ENCODE data around the gene RHOF.
A peak's percentile ranks its signal among the peaks of the same experiment; 100 is the strongest.

RHOF gene

GRCh38 chr12:121793440-121793837, at the start of gene RHOF:
Gene RHOF (minus strand): TSS chr12:121793688. CDS start chr12:121793633, 55 bp downstream.
- no peak for DNase-seq

GRCh38 chr12:121839993-121840761, 46.7 kb upstream of the RHOF start:
- no peak for DNase-seq

GRCh38 chr12:121839106-121839992, 45.9 kb upstream of the RHOF start:
- peak; percentile 98 for DNase-seq

GRCh38 chr12:121838126-121838525, 44.6 kb upstream of the RHOF start:
- DNase-seq = no peak

- no peak for DNase-seq
These were observed 44.2 kb upstream of the RHOF start for GRCh38 chr12:121837680-121838079.

- no peak for DNase-seq
These were observed 38.2 kb upstream of the RHOF start for GRCh38 chr12:121831571-121832245.

- no peak for DNase-seq
These were observed 37.2 kb upstream of the RHOF start for GRCh38 chr12:121830588-121831265.

GRCh38 chr12:121830134-121830533, 36.6 kb upstream of the RHOF start:
- DNase-seq = no peak

GRCh38 chr12:121829250-121829918, 35.9 kb upstream of the RHOF start:
- no peak for DNase-seq

GRCh38 chr12:121828826-121829225, 35.3 kb upstream of the RHOF start:
- DNase-seq = no peak

GRCh38 chr12:121828306-121828705, 34.8 kb upstream of the RHOF start:
- DNase-seq = no peak

- no peak for DNase-seq
These were observed 34.0 kb upstream of the RHOF start for GRCh38 chr12:121827351-121828099.

GRCh38 chr12:121826318-121827150, 33.0 kb upstream of the RHOF start:
- DNase-seq = no peak

- no peak for DNase-seq
These were observed 31.6 kb upstream of the RHOF start for GRCh38 chr12:121825041-121825523.

- no peak for DNase-seq
These were observed 30.2 kb upstream of the RHOF start for GRCh38 chr12:121823727-121824115.

- no peak for DNase-seq
These were observed 29.7 kb upstream of the RHOF start for GRCh38 chr12:121823101-121823726.

- no peak for DNase-seq
These were observed 29.1 kb upstream of the RHOF start for GRCh38 chr12:121822393-121823100.

- no peak for DNase-seq
These were observed 26.6 kb upstream of the RHOF start for GRCh38 chr12:121820056-121820455.

Measured in NCI-H2171 treated with DMSO at 0.1 percent for 48 hours (cell line).